ENCODE data around the gene AGPAT2.
A peak's percentile ranks its signal among the peaks of the same experiment; 100 is the strongest.

The AGPAT2 gene

GRCh38 chr9:136673975-136674785 lies 13.1 kb downstream of the AGPAT2 start:
- no peak for DNase-seq (ENCODE audit: low read depth in 2 of 2)

- no peak for DNase-seq (ENCODE audit: low read depth in 2 of 2)
These were observed 13.9 kb downstream of the AGPAT2 start for GRCh38 chr9:136673088-136673974.

DNA sequence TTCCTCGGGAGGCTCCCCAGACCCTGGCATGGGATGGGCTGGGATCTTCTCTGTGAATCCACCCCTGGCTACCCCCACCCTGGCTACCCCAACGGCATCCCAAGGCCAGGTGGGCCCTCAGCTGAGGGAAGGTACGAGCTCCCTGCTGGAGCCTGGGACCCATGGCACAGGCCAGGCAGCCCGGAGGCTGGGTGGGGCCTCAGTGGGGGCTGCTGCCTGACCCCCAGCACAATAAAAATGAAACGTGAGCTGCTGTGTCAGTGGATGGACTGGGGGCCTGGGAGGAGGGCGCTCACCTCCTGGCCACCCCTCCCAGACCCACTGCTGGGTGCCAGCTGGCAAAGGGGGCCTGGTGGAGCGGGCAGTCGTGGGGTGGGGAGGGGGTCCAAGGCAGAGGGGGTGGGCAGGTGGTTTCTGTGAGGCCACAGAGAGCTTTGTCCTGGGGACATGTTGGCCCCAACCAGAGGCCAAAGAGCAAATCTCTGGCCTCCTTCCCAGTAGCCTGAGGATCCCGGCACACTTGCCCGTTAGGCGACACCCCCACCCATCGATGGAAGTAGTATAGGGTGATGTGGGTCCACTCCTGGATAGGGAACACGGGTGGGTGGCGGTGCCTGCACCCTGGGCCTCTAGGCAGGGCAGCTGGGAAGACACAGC lies 14.7 kb downstream of the AGPAT2 start:
- DNase-seq (ENCODE audit: low read depth in 2 of 2), result no peak

DNA sequence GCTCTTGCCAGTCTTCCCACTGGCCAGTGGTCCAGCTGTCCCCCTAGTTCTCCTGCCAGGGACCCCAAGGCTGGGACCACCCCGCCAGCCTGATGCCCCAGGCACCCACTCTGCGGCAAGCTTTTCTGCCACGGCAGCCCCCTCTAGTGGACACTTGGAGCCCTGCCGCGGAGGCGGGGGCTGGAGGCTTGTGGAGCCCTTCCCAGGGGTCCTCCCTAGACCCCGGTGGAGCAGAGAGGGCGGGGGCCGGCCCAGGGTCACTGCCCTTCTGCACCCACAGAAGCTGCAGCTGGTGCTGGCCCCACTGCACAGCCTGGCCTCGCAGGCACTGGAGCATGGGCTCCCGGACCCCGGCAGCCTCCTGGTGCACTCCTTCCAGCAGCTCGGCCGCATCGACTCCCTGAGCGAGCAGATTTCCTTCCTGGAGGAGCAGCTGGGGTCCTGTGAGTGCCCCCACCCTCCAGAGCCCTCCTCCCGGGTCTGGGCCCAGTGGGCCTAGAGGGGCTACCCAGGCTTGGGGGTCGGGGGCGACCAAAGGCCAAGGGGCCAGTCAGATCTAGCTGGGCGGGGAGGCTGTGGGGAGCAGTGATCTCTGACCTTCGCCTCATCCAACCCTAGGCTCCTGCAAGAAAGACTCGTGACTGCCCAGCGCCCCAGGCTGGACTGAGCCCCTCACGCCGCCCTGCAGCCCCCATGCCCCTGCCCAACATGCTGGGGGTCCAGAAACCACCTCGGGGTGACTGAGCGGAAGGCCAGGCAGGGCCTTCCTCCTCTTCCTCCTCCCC lies 15.4 kb downstream of the AGPAT2 start:
- peak in 1 of 2 donors; percentile 38 for DNase-seq (ENCODE audit: low read depth in 2 of 2)

DNA sequence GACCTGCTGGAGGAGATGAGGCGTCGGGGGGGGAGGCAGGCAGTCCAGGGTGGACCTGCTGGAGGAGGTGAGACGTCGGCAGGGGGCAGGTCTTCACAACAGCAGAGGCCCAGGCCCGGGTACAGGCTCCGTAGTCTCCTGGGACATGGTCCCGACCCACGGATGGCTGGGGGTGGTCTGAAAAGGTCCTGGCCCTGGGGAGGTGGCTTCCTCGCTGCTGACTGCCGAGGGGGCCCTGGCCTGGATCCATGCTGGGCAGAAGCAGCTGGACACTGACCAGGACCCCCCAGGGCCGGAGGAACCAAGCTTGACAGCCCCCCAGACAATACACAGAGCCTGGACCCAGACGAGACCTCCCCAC lies 16.0 kb downstream of the AGPAT2 start:
- DNase-seq (ENCODE audit: low read depth in 2 of 2), result no peak

- no peak for DNase-seq (ENCODE audit: low read depth in 2 of 2)
These were observed 16.5 kb downstream of the AGPAT2 start for GRCh38 chr9:136670576-136671253.

DNA sequence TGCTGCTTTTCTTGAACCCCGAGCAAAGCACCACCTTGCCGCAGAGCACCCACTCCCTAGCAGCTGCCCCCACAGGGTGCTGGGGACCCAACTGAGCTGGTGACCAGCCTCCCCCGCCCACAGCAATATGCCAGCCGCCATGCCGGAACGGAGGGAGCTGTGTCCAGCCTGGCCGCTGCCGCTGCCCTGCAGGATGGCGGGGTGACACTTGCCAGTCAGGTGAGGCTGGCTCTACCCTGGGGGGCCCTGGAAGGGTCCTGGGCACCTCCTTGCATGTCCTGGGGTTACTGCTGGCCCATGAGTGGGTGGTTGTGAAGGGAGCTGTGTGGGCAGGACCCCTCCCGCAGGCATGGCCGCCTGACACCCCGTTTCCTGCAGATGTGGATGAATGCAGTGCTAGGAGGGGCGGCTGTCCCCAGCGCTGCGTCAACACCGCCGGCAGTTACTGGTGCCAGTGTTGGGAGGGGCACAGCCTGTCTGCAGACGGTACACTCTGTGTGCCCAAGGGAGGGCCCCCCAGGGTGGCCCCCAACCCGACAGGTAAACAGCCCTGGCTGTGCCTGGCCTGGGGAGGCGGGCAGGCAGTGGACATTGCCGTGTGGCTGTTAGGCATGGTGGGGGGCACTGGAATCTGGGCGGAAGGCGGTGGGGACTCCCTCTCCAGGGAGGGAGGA lies 17.3 kb downstream of the AGPAT2 start:
- no peak for DNase-seq (ENCODE audit: low read depth in 2 of 2)

GRCh38 chr9:136668983-136669790 lies 18.1 kb downstream of the AGPAT2 start:
- no peak for DNase-seq (ENCODE audit: low read depth in 2 of 2)

DNA sequence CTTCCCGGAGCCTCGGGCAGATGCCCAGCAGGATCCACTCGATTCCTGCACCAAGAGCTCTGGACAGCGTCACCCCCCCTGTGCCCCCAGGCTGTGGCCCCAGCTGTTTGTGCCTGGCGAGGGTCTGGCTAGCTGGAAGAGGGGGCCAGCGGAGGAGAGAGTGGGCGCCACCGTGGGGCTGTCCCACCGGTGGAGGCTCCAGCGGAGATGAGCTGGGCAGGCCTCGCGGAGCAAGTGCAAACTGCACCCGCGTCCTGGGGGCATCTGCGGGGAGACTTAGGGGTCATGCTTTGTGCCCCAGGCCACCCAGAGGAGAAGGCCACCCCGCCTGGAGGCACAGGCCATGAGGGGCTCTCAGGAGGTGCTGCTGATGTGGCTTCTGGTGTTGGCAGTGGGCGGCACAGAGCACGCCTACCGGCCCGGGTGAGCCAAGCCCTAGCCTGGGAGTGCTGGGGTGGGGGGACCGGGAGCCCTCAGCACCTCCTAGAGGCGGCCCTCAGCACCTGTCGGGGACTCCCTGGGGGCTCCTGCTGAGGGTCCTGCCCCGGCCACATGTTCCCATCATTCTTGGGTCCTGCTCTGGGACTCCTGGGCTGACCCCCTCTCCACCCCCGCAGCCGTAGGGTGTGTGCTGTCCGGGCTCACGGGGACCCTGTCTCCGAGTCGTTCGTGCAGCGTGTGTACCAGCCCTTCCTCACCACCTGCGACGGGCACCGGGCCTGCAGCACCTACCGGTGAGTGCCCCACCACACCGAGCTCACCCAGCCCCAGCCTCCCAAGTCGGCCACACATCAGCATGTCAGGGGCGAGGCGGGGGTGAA lies 19.1 kb downstream of the AGPAT2 start:
- no peak for DNase-seq (ENCODE audit: low read depth in 2 of 2)

DNA sequence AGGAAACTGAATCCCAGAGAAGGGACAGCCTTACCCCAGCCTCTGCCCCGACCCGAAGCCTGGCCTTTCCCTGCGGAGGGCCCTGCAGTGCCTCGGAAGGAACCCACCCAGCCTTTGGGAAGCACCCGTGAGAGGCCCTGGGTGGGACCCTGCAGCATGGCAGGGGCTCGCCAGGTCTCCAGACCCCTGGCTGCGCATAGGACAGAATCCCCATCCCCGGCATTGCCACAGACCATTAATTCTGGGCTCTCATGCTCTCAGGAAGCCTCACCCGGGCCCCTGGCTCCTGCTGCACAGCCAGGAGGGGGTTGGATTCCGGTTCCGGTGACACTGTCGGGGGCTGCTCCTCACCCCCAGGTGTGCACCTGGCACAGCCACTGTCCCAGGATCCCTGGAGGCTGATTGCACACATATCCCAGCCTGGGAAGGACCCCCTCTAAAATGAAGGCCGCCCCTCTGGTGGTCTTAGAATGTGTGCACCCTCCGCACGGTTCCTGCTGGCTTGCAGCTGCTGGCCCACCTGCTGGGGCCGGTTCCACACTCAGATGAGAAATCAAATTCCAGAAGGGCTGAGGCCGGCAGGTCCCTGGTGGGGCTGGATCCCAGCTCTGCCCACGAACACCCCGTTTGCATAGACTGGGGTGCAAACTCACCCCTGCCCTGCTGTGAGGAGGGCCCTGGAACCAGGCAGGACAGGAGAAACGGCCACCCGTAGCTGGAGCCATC lies 19.9 kb downstream of the AGPAT2 start:
- DNase-seq (ENCODE audit: low read depth in 2 of 2), result no peak

DNA sequence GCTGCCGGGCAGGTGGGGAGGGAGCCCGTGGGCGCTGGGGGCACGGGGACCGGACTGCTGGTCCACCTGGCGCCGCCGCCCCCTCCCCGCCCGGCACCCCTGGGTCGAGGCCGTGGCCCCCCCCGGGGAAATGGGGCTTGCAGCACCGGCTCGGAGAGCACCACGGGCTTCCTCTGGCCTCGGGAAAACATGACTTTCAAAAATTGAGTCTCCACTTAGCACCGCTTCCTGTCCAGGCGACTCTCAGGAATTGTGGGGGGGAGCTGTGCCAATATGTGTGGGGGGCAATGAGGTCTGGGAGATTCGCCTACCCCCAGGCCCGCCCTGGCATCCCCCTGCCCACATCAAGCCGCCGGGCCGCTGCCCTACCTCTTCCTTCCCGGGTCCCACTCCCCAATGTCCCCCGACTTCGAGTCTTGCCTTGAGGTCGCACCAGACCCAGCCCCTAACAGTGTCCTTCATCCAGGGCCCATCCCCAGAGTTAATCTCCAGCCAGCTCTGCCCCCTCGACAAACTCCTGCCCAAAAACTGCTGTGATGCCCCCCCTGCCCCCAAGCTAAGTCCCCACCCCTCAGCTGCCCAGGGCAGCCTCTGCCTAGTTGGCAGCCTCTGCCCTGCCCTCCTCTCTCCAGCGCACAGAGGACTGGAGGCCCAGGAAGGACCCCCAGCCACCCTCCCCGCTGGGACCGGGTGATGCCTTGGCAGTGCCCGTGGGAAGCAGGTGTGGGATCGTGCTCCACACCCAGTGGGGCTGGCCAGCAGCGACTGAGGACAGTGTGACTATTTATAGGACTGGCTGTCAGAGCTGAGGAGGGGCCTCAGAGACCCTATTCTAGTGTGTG lies 20.7 kb downstream of the AGPAT2 start:
- DNase-seq (ENCODE audit: low read depth in 2 of 2), result no peak

GRCh38 chr9:136665704-136666371 lies 21.4 kb downstream of the AGPAT2 start:
- no peak for DNase-seq (ENCODE audit: low read depth in 2 of 2)

DNA sequence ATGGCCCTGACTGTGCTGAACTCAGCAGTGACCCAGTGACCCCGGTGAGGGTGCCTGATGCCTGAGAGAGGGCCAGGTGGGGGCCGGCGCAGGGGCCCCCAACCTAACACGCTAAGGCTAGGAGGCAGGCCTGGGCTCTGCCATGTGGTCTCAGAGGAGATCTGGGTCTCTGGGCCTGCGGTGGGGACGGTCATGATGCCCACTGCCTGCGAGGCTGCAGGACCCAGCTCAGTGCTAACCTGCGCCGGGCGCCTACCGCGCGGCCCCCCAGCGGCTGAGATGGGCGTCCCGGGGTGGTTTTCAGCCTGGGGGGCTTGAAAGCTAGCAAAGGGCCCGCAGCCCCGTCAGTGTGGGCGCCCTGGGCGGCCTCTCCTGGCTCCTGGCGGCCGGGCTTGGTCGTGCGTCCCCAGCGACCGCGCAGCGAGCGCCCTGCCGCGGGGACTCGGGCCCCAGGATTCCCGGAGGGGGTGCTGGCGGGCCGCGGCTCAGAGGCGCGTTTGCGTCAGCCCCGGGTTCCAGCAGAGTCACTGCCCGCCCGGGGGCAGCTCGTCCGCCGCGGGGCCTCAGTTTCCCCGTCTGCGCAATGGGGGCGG lies 22.1 kb downstream of the AGPAT2 start:
- DNase-seq (ENCODE audit: low read depth in 2 of 2), result no peak

GRCh38 chr9:136664000-136664915 lies 23.0 kb downstream of the AGPAT2 start:
- DNase-seq (ENCODE audit: low read depth in 2 of 2), result no peak
